AG10803 (cell line): Measurements from ENCODE around the gene NAAA.
"Not testable (repeated sequence)": the region's sequence is repeated elsewhere in the genome, so short reads cannot be mapped to it uniquely, and the experiment has no call there.

Experiments used
- DNase-seq: peaks from one replicate; pipeline ENCODE4 v3.0.0; 2010; ENCODE audit warnings: low read depth
- H3K4me3 ChIP-seq: 2 replicates; pipeline ENCODE4 v1.5.1; 2011; ENCODE audit warnings: mild to moderate bottlenecking, low read length, control low read depth
- CTCF ChIP-seq: conservative IDR thresholded peaks from 2 replicates; pipeline ENCODE4 v1.5.1; 2011; ENCODE audit warnings: mild to moderate bottlenecking, low read length, control low read depth, inconsistent platforms

Gene NAAA

GRCh38 chr4:75963558-75963957, 22.7 kb upstream of the NAAA start:
- TF ChIP-seq CTCF: no peak
- DNase-seq: no peak
- H3K4me3 ChIP-seq: no peak overlapping the region

GRCh38 chr4:75962072-75962471, 21.3 kb upstream of the NAAA start:
- not testable (repeated sequence) for H3K4me3 ChIP-seq, DNase-seq

GRCh38 chr4:75958546-75958945, 17.7 kb upstream of the NAAA start:
- not testable (repeated sequence) for H3K4me3 ChIP-seq
- peak; percentile 9 for DNase-seq

GRCh38 chr4:75954811-75955210, 14.0 kb upstream of the NAAA start:
- not testable (repeated sequence) for DNase-seq, H3K4me3 ChIP-seq

GRCh38 chr4:75953509-75953908, 12.7 kb upstream of the NAAA start:
- no peak for TF ChIP-seq CTCF
- DNase-seq: no peak
- H3K4me3 ChIP-seq: no peak overlapping the region

- TF ChIP-seq CTCF: no peak
- no peak overlapping the region for H3K4me3 ChIP-seq
- peak; percentile 56 for DNase-seq
Measured at GRCh38 chr4:75950213-75950815, 9.5 kb upstream of the NAAA start.

GRCh38 chr4:75948822-75949444, 8.1 kb upstream of the NAAA start:
- DNase-seq: no peak
- H3K4me3 ChIP-seq: no peak overlapping the region
- TF ChIP-seq CTCF: no peak

- DNase-seq: peak; percentile 50
- H3K4me3 ChIP-seq: peak overlapping the region; percentile 88
- no peak for TF ChIP-seq CTCF
Measured at GRCh38 chr4:75939890-75940691, 722 bp downstream of the NAAA start.
